Esophagus muscularis mucosa (tissue), 3 donors: ENCODE measurements around the gene GTSE1.

Experiments
- POLR2AphosphoS5 ChIP-seq, 2 donors: sonication (generic); formaldehyde crosslinking; IDR thresholded peaks; one replicate each; pipeline ENCODE4 v1.6.1; 2017; ENCODE audit warnings: antibody characterized with exemption in 2 of 2
- TF ChIP-seq, protein P1 (sequence below), 3 experiments: fragments of 200-600 bp in 2 of 3; fragments of 450-650 bp in 1 of 3; sonication (generic) in 2 of 3; IDR thresholded peaks; one replicate each; pipeline ENCODE4 v1.5.1; 2017 to 2019; ENCODE audit warnings: antibody characterized with exemption in 3 of 3, mild to moderate bottlenecking in 2 of 3, moderate library complexity in 1 of 3

DNA sequence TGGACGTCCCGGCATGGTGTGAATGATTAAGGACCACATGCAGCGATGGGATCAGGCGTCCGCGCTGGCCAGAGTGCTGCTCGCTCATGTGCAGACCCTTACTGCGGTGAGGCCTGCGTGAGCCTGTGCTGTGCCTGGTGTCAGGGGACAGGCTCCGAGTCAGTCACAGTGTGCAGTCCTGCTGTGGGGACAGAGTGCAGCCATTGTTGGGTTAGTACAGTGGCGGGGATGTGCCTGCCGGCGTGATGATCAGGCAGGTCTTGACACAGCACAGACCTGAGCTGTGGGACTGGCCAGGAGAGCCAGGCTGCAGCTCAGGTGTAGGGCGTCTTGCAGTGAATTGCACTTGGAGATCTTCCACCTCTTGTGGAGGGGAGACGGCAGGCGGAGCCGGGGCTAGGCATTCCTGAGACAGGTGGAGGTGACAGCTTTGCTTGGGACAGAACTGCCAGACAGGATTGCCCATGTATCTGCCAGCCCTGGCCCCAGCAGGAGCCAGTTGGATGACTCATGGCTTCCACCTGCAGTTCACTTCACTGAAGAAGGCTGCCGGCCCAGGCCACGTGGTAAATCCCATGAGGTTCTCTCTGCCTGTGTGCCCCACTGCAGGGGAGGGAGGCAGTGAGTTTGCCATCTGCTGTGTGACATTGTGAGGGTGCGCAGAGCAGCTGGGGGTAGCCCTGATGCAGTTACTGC lies 56.2 kb downstream of the GTSE1 start:
- TF ChIP-seq, protein P1, sequence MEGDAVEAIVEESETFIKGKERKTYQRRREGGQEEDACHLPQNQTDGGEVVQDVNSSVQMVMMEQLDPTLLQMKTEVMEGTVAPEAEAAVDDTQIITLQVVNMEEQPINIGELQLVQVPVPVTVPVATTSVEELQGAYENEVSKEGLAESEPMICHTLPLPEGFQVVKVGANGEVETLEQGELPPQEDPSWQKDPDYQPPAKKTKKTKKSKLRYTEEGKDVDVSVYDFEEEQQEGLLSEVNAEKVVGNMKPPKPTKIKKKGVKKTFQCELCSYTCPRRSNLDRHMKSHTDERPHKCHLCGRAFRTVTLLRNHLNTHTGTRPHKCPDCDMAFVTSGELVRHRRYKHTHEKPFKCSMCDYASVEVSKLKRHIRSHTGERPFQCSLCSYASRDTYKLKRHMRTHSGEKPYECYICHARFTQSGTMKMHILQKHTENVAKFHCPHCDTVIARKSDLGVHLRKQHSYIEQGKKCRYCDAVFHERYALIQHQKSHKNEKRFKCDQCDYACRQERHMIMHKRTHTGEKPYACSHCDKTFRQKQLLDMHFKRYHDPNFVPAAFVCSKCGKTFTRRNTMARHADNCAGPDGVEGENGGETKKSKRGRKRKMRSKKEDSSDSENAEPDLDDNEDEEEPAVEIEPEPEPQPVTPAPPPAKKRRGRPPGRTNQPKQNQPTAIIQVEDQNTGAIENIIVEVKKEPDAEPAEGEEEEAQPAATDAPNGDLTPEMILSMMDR (IDR thresholded peaks at IDR 0.05) = no peak
- TF ChIP-seq POLR2AphosphoS5 (IDR thresholded peaks at IDR 0.05) = no peak
